GM23338 (cell line): Measurements from ENCODE around the gene ZNF346. TPM values are rescaled to one million over a fixed set of nuclear protein-coding genes. Genes with fewer than 3 reads are reported as not detected.

Experiments used
- CREB1 ChIP-seq: fragments of 250-450 bp; sonication (Bioruptor Pico); IDR thresholded peaks from 2 replicates; pipeline ENCODE4 v1.5.0; 2020; ENCODE audit warnings: low read depth, mild to moderate bottlenecking, moderate library complexity
- EZH2 ChIP-seq: fragments of 200-600 bp; sonication (generic); IDR thresholded peaks from one replicate; pipeline ENCODE4 v1.8.0; 2017; ENCODE audit warnings: antibody characterized with exemption, mild to moderate bottlenecking, low read depth; ENCODE audit not compliant: unreplicated experiment
- EZH2phosphoT487 ChIP-seq: fragments of 200-600 bp; sonication (generic); IDR thresholded peaks from one replicate; pipeline ENCODE4 v1.8.1; 2018; ENCODE audit warnings: antibody characterized with exemption; ENCODE audit not compliant: unreplicated experiment
- JUNB ChIP-seq: IDR thresholded peaks from one replicate; pipeline ENCODE4 v1.6.1; 2016; ENCODE audit warnings: antibody characterized with exemption; ENCODE audit not compliant: unreplicated experiment
- NANOG ChIP-seq: IDR thresholded peaks from 2 replicates; pipeline ENCODE4 v1.6.1; 2016; ENCODE audit warnings: antibody characterized with exemption, borderline replicate concordance
- ZNF331 ChIP-seq: fragments of 250-450 bp; sonication (Bioruptor Pico); IDR thresholded peaks from 2 replicates; pipeline ENCODE4 v1.5.0; 2020; ENCODE audit warnings: low read depth, mild to moderate bottlenecking, moderate library complexity
- ZNF462 ChIP-seq: fragments of 250-450 bp; sonication (Bioruptor Pico); IDR thresholded peaks from 2 replicates; pipeline ENCODE4 v1.5.0; 2020; ENCODE audit warnings: mild to moderate bottlenecking, moderate library complexity
- polyA plus RNA-seq: library from polyadenylated mRNA; unstranded; fragments of >200 nt; fragmentation: Nextera tagmentation; extraction: Ambion mirVana; gene quantifications from 2 replicates; pipeline ENCODE4 v1.2.1, GENCODE V29; 2016
- total RNA-seq: library from RNA; depleted of rRNA; stranded (reverse); fragments of >200 nt; shearing (Covaris generic); gene quantifications from 2 replicates; pipeline ENCODE4 v1.2.3, GENCODE V29; 2014
- TF ChIP-seq, protein P1 (sequence below), 2 experiments: fragments of 200-600 bp in 1 of 2; sonication (generic) in 1 of 2; conservative IDR thresholded peaks; 2 replicates each; pipeline versions ENCODE4 v1.5.1 to v1.6.1; 2016 to 2017; ENCODE audit warnings: antibody characterized with exemption in 2 of 2, low read depth in 2 of 2, mild to moderate bottlenecking in 2 of 2, moderate library complexity in 1 of 2
- TF ChIP-seq, protein P2 (sequence below): IDR thresholded peaks from 2 replicates; pipeline ENCODE4 v1.6.1; 2016; ENCODE audit warnings: antibody characterized with exemption

Gene ZNF346
- total and polyA plus RNA-seq, 2 experiments from 2014 or later = 11.0 to 27.2 TPM

DNA sequence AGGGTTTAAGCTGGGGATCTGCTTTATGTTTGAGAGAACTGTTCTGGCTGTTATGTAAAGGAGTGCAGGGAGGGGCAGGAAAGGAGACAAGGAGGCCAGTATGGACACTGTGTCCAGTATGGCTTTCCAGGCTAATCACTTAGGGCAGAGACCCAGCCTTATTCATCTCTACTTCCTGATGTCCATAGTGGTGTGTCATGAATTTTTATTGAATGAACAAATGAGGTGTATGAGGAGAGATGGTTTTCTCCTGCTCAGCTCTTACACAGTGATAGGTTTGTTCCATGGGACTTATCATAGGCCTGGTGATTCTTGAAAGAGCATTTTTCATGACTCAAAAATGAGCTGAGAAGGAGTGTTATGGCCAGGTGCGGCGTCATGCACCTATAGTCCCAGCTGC, 43.7 kb downstream of the ZNF346 start (continued):
- TF ChIP-seq ZNF462 = no peak
- TF ChIP-seq EZH2 = no peak
- TF ChIP-seq CREB1 (CRISPR knock-in tag) = no peak
- TF ChIP-seq JUNB = no peak
- no peak for TF ChIP-seq ZNF331 (CRISPR knock-in tag)
- no peak for TF ChIP-seq NANOG
- TF ChIP-seq, protein P1, sequence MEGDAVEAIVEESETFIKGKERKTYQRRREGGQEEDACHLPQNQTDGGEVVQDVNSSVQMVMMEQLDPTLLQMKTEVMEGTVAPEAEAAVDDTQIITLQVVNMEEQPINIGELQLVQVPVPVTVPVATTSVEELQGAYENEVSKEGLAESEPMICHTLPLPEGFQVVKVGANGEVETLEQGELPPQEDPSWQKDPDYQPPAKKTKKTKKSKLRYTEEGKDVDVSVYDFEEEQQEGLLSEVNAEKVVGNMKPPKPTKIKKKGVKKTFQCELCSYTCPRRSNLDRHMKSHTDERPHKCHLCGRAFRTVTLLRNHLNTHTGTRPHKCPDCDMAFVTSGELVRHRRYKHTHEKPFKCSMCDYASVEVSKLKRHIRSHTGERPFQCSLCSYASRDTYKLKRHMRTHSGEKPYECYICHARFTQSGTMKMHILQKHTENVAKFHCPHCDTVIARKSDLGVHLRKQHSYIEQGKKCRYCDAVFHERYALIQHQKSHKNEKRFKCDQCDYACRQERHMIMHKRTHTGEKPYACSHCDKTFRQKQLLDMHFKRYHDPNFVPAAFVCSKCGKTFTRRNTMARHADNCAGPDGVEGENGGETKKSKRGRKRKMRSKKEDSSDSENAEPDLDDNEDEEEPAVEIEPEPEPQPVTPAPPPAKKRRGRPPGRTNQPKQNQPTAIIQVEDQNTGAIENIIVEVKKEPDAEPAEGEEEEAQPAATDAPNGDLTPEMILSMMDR (conservative IDR thresholded peaks at IDR 0.05; ENCODE audit: low read depth in 2 of 2) = no peak
- TF ChIP-seq, protein P2, sequence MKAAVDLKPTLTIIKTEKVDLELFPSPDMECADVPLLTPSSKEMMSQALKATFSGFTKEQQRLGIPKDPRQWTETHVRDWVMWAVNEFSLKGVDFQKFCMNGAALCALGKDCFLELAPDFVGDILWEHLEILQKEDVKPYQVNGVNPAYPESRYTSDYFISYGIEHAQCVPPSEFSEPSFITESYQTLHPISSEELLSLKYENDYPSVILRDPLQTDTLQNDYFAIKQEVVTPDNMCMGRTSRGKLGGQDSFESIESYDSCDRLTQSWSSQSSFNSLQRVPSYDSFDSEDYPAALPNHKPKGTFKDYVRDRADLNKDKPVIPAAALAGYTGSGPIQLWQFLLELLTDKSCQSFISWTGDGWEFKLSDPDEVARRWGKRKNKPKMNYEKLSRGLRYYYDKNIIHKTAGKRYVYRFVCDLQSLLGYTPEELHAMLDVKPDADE = no peak
- TF ChIP-seq EZH2phosphoT487 = no peak
